ENCODE measurements around the gene SYT12. TPM values are rescaled to one million over a fixed set of nuclear protein-coding genes. Genes with fewer than 3 reads are reported as not detected.

The SYT12 gene
- total and polyA plus RNA-seq, 2 of the 8 experiments (the other 6 are each of a cell fraction or from before 2014, with no cell fraction given): 1.4 to 3.3 TPM

- no peak overlapping the region for H2BK20ac ChIP-seq (ENCODE audit: low read length)
- FAIRE-seq (no peak), DNase-seq (ENCODE audit: low read depth in 1 of 2, low spot score in 2 of 2) (no peak)
- WGBS, 2 experiments (ENCODE audit: extremely low coverage in 1 of 2, insufficient coverage in 1 of 2, insufficient read length in 1 of 2, insufficient replicate concordance in 2 of 2, low coverage in 1 of 2, low lambda C conversion rate in 2 of 2, missing lambda C conversion rate in 1 of 2): 91% methylated on average over 6 of the region's 6 CpGs; no CpG with 5 or more reads in 1 of the 2 experiments
- no peak overlapping the region for H3K14ac ChIP-seq (ENCODE audit: insufficient read length)
- H3K36me3 ChIP-seq (ENCODE audit: control insufficient read depth in 2 of 4, insufficient read depth in 4 of 4, low read length in 3 of 4): no peaks in the 10 kb centered on the region
- H3K23ac ChIP-seq (ENCODE audit: insufficient read length): no peak overlapping the region
- TF ChIP-seq ATF3 (IDR thresholded peaks at IDR 0.05; ENCODE audit: insufficient read depth, low read depth, low read length) (no peak), ASH2L (IDR thresholded peaks at IDR 0.05; ENCODE audit: low read length) (no peak), E2F6 (IDR thresholded peaks at IDR 0.05) (no peak)
- no peak overlapping the region for H2BK15ac ChIP-seq (ENCODE audit: low read length)
- H3K4ac ChIP-seq (replicated peaks; ENCODE audit: insufficient read length, low read depth, low read length): no peak overlapping the region
- H4K20me1 ChIP-seq (replicated peaks in 1 of 2; ENCODE audit: control insufficient read depth in 1 of 2, insufficient read depth in 2 of 2, low read length in 2 of 2): no peaks in the 10 kb centered on the region
- no peak overlapping the region for H4K8ac ChIP-seq (ENCODE audit: extremely low read depth, insufficient read depth, low read length)
- H2BK120ac ChIP-seq (replicated peaks; ENCODE audit: low read depth, low read length): no peak overlapping the region
- H3K4me1 ChIP-seq (replicated peaks in 1 of 4; ENCODE audit: control insufficient read depth in 3 of 4, insufficient read depth in 4 of 4, low read length in 3 of 4): peaks cover 0 to 3% (median 1%) of the 10 kb centered on the region in 4 experiments; a peak in 2 of 7 replicates
- no peaks in the 10 kb centered on the region for H3K79me1 ChIP-seq (ENCODE audit: low read depth, low read length)
- H4K5ac ChIP-seq (ENCODE audit: insufficient read length, low read depth, low read length): no peak overlapping the region
- no peak overlapping the region for H3K27ac ChIP-seq (ENCODE audit: low read depth, low read length)
- H2BK12ac ChIP-seq (ENCODE audit: low read depth, low read length): no peak overlapping the region
- ChIA-PET CTCF (ENCODE audit: partially characterized antibody) (interaction anchor here (0.5 to 2.4 kb wide), 3 partner anchors 17 to 1281 kb away, joined by 3 to 12 read pairs (median 6); no protein-coding TSS in a partner anchor), POLR2A (ENCODE audit: partially characterized antibody) (interaction anchor here (0.9 to 1.3 kb wide), 2 partner anchors 17 to 140 kb away, joined by 3 to 4 read pairs; no protein-coding TSS in a partner anchor)
- no peaks in the 10 kb centered on the region for H3K27me3 ChIP-seq (replicated peaks in 1 of 4; ENCODE audit: control insufficient read depth in 3 of 4, extremely low read depth in 1 of 4, insufficient read depth in 3 of 4, low read length in 3 of 4)
- H4K91ac ChIP-seq (replicated peaks; ENCODE audit: insufficient read length, low read length): no peak overlapping the region
- no peaks in the 10 kb centered on the region for H3K79me2 ChIP-seq (ENCODE audit: control insufficient read depth in 1 of 2, insufficient read depth in 2 of 2, low read length in 2 of 2)
- peak overlapping the region; percentile 48; the same call in 1 of the 2 replicates for H3K18ac ChIP-seq (ENCODE audit: extremely low read depth, low read length)
- no peak overlapping the region for H2AK5ac ChIP-seq (ENCODE audit: low read depth, low read length)
- no peak overlapping the region for H2AFZ ChIP-seq (ENCODE audit: low read length)
- H3K9me3 ChIP-seq (ENCODE audit: insufficient read depth in 2 of 2, low read depth in 1 of 2, low read length in 1 of 2): no peaks in the 10 kb centered on the region
- no peak overlapping the region for H3K9ac ChIP-seq (replicated peaks in 1 of 4; ENCODE audit: extremely low read depth in 1 of 4, low read depth in 3 of 4, low read length in 3 of 4)
- H3K23me2 ChIP-seq (ENCODE audit: low read depth, low read length): no peaks in the 10 kb centered on the region
- no peak overlapping the region for H3K4me2 ChIP-seq (ENCODE audit: insufficient read depth in 1 of 2, low read depth in 2 of 2, low read length in 2 of 2)
- H2BK5ac ChIP-seq (ENCODE audit: low read depth, low read length): no peak overlapping the region
- H3K56ac ChIP-seq (replicated peaks; ENCODE audit: insufficient read length, low read depth, low read length): no peak overlapping the region
- H3K4me3 ChIP-seq (ENCODE audit: extremely low read depth in 1 of 4, insufficient read depth in 2 of 4, low read depth in 3 of 4, low read length in 4 of 4): no peak overlapping the region
Observed at GRCh38 chr11:67098799-67099429, 76.0 kb downstream of the SYT12 start.
